NCI-H1092 treated with DMSO at 0.1 percent for 48 hours (cell line): ENCODE data around the gene GGA3.
"Not testable (repeated sequence)": the region's sequence is repeated elsewhere in the genome, so short reads cannot be mapped to it uniquely, and the experiment has no call there.

Source experiments
- DNase-seq: peaks from one replicate; lab custom pipeline; 2025; lab: John Stamatoyannopoulos, UW

The GGA3 gene, protein sequence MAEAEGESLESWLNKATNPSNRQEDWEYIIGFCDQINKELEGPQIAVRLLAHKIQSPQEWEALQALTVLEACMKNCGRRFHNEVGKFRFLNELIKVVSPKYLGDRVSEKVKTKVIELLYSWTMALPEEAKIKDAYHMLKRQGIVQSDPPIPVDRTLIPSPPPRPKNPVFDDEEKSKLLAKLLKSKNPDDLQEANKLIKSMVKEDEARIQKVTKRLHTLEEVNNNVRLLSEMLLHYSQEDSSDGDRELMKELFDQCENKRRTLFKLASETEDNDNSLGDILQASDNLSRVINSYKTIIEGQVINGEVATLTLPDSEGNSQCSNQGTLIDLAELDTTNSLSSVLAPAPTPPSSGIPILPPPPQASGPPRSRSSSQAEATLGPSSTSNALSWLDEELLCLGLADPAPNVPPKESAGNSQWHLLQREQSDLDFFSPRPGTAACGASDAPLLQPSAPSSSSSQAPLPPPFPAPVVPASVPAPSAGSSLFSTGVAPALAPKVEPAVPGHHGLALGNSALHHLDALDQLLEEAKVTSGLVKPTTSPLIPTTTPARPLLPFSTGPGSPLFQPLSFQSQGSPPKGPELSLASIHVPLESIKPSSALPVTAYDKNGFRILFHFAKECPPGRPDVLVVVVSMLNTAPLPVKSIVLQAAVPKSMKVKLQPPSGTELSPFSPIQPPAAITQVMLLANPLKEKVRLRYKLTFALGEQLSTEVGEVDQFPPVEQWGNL

DNA sequence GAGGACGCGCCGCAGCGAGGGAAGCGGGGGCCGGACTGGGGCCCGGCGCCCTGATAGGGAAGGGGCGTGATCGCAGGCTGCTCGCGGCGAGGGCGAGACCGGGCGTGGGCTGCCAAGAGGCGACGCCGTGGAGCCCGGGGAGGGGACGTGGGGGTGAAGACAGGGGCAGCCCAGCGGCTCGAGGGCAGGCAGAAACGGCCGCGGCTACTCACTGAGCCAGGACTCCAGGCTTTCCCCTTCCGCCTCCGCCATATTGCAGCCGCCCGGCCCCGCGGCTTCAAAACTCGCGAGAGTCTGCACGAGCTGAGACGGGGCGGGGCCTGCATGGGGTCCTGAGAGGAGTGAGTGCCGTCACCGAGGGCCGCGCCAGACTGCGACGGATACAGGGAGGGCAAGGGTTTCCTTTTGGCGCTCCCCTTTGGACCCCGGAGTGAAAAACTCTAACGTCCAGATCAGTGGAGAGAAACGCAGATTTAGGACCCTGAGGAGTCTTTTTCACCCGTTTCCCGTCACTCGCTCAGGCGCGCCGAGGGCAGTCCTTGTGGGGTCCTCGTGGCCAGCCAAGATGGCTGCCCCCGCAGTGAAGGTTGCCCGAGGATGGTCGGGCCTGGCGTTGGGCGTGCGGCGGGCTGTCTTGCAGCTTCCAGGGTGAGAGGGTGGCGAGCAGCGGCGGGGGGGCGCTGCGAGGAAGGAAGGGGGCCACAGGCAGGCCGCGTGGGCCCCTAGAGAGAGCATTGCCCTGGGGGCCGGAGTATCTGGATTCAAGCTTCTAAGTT is at the start of gene GGA3, which contains the start of gene MRPS7:
Gene GGA3 (minus strand): TSS at position 271 of the 776 bp plus-strand sequence. CDS start 19 bp downstream, at position 252.
Gene MRPS7 (plus strand): TSS at position 544 of the 776 bp plus-strand sequence. CDS start 22 bp downstream, at position 566.
- peak; percentile 93 for DNase-seq

DNA sequence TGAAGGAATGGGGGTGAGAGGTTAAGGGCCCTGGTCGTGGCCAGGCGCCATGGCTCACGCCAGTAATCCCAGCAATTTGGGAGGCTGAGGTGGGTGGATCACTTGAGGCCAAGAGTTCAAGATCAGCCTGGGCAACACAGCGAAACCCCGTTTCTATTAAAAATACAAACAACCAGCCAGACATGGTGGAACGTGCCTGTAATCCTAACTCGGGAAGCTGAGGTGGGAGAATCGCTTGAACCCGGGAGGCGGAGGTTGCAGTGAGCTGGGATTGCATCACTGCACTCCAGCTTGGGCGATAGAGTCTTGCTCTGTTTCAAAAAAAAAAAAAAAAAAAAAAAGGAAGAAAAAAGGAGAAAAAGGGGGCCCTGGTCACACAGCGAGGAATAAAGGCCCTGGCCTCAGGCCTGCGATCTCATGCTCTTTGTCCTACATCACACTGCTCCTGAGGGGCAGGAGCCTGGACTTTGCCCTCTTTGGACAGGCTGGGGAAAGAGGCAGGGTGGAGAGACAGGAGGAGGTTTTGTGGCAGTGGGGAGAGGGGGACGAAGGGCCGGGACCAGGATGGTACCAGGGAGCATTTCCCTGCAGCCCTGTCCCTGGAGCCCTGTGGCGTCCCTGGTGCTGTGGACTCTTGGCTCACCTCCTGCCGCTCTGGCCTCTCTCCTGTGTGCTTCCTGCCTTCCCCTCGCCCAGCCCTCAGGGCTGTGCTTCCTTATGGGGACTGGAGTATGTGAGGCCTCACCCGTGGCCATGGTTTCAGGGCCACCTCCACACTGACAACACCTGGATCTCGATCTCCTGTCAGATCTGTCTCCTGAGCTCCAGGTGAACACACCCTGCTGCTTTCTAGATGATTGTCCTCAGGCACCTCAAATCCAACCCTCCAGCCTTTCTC is 47.6 kb upstream of the GGA3 start:
- no peak for DNase-seq

DNA sequence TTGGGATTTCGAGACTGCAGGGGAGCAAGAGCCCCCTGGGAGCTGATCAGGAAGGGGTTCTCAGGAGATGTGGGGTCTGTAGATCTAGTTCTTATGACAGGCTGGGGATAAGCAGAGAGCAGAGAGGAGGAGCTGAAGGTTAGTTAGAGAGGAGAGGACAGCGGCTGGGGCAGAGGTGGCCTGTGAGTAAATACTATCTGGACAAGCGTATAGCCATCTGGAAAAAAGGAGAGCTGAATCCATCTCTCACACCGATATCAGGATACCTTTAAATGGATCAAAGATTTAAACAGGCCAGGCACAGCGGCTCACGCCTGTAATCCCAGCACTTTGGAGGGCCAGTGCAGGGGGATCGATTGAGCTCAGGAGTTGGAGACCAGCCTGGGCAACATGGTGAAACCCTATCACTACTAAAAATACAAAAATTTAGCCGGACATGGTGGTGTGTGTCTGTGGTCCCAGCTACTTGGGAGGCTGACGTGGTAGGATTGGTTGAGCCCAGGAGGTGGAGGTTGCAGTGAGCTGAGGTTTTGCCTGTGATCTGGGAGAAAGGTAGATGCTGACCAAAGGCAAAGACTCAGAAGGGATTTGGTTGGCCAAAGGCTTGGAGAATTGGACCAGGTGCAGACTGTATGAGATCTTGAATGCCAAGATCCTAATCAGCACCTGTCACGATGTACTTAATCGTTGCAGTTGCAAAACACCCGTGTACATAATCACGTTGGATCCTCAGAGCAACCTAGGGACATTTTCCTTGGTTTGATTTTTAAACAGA is 46.7 kb upstream of the GGA3 start:
- DNase-seq: no peak

DNA sequence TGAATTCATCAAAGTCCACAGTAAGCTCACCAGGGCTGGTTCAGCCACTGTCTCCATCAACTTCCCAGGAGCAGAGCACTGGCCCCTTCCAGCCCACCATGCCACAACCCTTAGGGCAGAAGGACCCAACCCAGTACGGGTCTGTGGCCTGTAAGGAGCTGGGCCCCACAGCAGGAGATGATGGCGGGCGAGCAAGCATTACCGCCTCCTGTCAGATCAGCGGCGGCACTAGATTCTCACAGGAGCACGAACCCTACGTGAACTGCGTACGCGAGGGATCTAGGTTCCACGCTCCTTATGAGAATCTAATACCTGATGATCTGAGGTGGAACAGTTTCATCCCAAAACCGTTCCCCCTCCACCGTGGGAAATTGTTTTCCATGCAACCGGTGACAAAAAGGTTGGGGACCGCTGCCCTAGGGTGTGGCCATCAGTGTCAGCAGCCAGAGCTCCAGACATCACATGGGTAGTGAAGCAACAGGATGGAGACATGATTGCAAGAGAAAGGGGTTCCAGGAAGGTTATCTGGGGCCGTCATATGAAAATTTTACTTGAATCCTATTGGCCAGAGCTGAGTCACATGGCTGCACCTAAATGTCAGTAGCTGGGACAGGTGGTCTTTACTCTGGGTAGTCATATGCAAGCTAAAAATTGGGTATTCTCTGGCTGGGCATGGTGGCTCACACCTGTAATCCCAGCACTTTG is 40.2 kb upstream of the GGA3 start:
- DNase-seq: no peak

DNA sequence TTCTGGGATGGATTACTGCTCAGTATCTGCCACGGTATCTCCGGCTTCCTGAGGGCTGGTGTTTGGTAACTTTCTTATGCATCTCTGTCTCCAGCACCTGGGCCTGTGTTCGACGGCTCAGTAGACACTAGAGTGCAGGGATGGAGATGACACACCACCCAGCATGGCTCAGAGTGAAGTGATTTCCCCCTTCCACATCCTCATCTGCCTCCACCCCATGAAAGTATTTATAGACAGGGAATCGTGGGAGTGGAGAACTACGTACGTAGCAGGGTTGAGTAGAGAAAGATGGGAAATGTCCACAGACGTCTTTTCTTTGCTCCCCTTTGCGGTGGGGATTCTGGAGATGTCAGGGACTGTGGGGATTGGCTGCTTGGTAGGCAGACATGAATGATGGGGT is 39.6 kb upstream of the GGA3 start:
- no peak for DNase-seq

DNA sequence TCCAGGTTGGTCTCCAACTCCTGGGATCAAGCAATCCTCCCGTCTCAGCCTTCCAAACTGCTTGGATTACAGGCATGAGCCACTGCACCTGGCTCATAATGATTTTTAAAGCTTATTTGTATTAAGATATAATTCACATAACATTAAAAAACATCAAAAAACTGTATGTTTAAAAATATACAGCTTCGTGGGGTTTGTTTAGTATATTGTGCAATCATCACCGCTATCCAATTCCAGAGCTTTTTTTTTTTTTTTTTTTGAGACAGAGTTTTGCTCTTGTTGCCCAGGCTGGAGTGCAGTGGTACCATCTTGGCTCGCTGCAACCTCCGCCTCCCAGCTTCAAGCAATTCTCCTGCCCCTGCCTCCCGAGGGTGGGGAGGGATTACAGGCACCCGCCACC is 38.9 kb upstream of the GGA3 start:
- DNase-seq: no peak

DNA sequence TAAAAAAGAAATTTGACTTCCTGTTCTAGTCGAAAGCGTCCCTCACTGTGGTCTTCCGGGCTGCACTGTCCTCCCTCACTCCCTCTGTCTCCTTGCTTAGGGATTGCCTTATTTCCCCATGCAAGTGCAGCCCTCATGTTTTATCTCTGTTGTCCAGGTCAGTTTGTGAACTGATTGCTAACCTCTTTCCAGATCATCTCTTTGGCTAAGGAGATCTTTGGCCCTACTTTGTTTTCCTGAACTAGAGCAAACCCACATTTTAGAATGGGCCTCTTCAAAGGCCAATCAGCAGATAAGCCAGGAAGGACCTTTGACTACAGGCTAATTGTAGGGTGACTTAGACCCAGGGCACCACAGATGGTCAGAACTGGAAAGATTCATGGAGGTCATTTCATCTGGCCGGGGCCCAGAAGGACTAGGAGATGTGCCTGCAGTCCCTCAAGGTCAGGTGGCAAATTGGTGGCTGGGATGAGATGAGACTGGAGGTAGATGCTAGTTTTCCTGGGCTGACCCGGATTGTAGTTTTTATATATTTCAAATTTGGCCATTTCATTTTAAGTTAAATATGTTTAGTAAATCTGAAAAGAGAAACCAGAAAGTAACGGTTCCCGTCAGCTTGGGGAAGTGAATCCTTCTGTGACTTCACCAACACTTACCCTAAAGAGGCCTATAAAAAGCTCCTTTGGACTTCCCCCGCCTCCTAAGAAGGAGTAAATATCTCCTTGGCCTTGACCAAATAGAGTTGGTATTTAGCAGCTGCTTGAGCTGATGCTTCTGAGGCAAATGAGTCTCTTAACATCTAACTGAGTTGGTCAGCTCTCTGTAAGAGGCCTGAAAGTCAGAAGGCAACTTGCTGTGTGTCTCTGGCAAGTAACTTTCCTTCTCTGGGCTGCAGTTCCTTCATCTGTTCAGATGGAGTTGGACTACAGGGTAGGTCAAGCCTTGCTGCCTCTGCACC is 34.1 kb upstream of the GGA3 start:
- no peak for DNase-seq

DNA sequence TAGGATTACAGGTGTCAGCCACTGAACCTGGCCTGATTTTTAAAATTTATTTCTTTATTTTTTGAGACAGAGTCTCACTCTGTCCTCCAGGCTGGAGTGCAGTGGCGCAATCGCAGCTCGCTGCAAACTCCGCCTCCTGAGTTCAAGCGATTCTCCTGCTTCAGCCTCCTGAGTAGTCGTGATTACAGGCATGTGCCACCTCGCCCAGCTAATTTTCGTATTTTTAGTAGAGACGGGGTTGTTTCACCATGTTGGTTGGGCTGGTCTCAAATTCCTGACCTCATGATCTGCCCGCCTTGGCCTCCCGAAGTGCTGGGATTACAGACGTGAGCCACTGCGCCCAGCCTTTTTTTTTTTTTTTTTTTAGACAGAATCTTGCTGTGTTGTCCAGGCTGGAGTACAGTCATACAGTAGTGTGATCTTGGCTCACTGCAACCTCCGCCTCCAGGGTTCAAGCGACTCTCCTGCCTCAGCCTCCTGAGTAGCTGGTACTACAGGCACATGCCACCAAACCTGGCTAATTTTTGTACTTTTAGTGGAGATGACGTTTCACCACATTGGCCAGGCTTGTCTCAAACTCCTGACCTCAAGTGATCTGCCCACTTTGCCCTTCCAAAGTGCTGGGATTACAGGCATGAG is 31.5 kb upstream of the GGA3 start:
- DNase-seq: not testable (repeated sequence)

DNA sequence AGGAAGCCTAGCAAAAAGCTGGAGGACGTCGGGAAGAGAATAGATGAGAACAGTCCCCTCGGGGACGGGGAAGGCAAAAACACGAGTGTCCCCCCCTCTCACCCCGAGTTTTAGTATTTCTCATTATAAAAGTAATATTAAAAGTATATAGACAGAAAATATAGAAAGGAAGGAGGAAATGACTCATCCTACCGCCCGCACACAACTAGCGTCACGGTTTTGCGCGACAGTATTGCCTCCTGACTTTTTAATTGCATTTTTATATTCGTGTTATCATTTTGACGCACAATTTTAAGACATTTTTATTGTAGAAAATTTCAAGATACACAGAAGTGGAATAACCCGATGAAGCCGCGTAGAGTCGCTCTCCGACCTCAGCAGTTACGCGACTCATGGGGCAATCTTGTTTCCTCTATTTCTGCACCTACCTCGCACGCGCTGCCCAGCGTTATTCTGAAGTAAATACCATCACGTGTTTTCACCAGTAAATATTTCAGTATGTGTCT is 28.5 kb upstream of the GGA3 start:
- peak; percentile 20 for DNase-seq

DNA sequence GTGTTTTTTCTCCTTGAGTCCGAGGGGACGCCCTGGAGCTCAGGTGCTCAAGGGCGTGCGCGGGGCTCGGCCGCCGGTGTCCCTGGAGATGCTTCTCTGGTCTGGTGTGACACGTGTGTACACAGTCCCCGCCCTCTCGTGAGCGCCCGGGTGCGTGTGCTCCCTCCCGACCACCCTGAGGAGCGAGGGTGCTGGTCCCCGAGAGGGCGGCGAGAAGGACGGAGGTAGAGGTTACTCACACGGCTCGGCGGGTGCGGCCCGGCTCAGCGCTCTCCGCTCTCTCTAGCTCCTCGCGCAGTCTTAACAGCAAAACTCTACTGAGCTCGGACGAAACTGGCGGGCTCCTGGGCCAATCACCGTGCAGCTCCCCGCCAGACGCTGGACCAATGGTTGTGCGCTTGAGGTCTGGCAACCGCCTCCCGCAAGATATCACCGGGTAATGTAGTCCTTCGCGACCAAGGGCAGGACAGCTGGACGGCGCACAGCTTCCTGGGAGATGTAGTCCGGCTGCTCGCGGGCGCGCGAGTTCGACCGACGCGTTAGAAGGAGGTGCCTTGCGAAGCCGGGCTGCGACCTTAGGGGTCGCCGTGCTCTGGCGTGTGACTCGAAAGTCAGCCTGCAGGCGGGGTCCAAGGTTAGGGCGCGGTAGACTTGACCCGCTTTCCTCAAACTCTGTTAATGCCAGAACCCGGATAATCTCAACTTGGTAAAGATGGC is 27.9 kb upstream of the GGA3 start, which contains the start of gene SLC25A19:
Gene SLC25A19 (minus strand): TSS at position 319 of the 717 bp plus-strand sequence. CDS start 2,669 bp downstream, outside the sequence.
- peak; percentile 97 for DNase-seq

DNA sequence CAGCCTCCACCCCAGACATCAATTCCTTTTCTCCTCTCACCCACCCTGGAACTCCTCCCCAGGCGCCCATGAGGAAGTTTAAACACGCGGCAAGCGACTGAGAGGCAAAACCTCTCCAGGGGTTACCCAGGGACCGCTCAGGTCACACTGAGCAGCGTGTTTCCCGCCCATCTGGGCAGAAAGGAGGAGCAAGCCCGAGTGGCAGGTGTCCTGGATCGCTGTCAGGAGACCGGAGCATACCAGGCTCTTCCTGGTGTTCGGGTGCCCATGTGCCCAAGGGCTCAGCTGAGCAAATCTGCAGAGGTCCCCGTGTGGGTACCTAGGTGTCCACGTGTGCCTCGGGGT is 27.3 kb upstream of the GGA3 start:
- DNase-seq: peak; percentile 66

DNA sequence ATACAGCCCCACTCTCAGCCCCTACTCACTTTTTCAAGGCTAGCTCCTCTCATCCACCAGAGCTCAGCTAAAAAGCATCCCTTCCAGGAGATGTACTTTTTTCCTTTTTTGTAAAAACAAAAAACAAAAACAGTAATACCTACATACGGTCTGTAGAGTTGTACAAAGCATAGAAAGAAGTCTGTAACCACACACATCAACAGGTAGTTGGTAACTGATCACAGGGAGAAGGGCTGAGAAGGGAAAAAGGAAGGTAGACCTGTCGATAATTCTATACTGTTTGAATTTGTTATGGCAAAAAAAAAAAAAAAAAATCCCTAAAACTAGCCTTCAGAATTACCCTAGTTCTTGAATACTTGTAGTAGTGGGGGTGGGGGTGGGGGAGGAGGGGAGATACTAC is 27.0 kb upstream of the GGA3 start:
- no peak for DNase-seq

DNA sequence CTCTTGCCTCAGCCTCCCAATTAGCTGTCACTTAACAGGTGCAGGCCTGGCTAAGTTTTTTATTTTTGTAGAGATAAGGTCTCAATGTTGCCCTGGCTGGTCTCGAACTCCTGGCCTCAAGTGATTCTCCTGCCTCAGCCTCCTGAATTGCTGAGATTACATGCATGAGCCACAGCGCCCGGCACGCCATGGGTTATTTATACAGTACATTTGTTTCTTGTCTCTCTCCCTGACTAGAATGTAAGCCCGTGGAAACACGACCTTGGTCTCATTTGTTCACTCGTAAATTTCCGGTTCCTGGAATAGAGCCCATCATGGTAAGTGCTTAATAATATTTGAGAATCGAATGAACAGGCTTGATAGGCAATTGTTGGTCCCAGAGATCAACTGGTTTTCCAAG is 25.8 kb upstream of the GGA3 start:
- no peak for DNase-seq

DNA sequence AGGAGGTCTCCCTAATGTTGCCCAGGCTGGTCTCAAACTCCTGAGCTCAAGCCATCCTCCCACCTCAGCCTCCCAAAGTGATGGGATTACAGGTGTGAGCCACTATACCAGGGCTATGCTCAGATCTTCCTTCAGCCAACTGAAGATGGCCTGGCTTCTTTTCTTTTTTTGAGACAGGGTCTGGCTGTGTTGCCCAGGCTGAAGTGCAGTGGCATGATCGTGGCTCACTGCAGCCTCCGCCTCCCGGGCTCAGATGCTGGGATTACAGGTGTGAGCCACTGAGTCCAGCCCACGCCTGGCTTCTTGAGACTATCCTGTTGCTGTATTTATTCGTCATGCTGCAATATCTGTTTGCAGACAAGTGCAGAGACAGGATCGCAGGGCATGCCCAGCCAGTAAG is 23.7 kb upstream of the GGA3 start:
- no peak for DNase-seq

DNA sequence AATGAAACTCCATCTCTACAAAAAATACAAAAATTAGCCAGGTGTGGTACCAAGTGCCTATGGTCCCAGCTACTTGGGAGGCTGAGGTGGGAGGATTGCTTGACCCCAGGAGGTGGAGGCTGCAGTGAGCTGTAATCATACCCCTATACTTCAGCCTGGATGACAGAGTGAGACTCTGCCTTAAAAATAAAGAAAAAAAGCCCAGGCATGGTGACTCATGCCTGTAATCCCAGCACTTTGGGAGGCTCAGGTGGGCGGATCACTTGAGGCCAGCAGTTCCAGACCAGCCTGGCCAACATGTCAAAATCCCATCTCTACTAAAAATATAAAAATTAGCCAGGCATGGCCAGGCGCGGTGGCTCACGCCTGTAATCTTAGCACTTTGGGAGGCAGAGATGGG is 18.8 kb upstream of the GGA3 start:
- not testable (repeated sequence) for DNase-seq

DNA sequence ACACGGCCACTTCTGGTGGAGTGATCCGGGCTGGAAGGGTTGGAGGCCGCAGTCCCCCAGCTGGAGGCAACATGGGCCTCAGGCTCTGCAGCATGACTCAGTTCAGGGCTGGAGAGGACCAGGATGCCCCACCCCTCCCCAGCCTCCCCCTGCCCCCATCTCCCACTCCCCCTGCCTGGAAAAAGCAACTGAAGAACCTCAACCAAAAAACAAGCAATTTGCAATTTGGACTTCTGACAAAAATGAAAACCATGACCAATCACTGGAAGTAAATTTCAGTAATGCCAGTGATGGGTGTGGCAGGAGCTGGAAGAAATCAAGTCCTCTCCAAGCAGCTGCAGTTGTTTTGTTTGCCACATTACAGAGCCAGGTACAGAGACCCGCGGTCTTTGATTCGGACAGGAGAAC is 16.3 kb upstream of the GGA3 start:
- DNase-seq: no peak

DNA sequence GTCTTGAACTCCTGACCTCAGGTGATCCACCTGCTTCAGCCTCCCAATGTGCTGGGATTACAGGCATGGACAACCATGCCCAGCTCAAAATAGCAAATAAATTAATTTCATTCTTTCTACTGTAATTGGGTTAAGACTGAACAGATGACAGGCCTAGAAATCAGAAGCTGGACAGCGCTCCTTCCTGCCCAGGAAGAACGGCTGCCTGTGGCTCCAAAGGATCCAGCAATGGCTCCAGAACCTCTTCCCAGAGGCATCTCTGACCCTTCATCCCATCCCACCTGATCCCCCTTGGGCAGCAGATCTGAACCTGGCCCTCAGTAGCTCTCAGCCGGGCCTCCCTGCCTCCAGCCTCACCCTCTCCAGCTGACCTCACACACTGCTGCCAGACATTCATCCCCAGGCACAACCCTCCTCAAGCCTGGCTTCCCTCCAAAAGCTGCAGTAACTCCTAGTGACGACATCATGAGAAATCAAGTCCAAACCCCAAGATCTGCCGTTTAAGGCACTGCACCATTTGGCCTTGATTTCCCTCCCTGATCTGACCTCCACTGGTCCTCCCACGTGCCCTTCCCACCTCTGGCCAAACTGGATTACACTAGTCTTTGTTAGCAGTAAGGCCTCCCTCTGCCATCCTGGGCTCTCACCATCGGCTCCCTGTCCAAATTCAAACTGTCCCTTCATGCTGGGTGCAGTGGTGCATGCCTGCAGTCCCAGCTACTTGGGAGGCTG is 12.7 kb upstream of the GGA3 start:
- DNase-seq: no peak
